ENCODE measurements around the gene TYSND1.
A peak's percentile ranks its signal among the peaks of the same experiment; 100 is the strongest.
"Not testable (repeated sequence)": the region's sequence is repeated elsewhere in the genome, so short reads cannot be mapped to it uniquely, and the experiment has no call there.

Gene TYSND1, protein sequence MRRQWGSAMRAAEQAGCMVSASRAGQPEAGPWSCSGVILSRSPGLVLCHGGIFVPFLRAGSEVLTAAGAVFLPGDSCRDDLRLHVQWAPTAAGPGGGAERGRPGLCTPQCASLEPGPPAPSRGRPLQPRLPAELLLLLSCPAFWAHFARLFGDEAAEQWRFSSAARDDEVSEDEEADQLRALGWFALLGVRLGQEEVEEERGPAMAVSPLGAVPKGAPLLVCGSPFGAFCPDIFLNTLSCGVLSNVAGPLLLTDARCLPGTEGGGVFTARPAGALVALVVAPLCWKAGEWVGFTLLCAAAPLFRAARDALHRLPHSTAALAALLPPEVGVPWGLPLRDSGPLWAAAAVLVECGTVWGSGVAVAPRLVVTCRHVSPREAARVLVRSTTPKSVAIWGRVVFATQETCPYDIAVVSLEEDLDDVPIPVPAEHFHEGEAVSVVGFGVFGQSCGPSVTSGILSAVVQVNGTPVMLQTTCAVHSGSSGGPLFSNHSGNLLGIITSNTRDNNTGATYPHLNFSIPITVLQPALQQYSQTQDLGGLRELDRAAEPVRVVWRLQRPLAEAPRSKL

DNA sequence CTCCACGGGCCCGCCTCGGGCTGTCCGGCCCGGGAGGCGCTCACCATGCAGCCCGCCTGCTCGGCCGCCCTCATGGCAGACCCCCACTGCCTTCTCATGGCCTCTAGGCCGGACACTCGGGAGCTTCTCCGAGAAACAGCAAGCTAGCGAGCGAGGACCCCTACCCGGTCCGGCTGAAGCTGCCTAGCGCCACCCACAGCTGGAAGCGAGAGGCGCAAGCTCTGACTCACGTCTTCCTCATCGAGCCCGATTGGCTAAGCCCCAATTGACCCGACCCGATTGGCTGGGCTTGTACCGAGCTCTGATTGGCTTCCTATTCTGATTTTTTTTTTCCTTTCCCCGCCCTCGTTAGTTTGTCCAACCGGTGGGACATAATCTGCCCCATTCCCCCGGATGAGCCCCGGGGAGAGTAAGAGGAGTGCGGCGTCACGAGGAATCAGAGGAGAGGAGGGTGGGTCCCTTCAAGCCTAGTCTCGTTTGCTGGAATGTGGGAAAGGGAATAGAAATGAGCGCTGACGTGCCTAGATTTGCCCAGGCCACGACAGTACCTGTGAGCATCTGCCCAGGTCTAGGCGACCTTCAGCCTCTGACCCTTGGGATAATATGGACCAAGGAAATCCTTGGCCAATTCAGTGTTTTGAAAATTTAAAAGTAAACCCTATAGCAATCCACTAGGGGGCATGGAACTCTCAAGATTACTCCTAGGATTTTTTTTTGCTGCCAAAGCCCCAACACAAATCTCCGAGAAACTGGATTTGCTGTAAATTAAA lies at the start of gene TYSND1:
Gene TYSND1, minus strand, starts transcription at position 212 of the 770 bp plus-strand sequence. Its CDS starts 114 bp downstream, at position 98.
- peak; percentile 92 for DNase-seq

DNA sequence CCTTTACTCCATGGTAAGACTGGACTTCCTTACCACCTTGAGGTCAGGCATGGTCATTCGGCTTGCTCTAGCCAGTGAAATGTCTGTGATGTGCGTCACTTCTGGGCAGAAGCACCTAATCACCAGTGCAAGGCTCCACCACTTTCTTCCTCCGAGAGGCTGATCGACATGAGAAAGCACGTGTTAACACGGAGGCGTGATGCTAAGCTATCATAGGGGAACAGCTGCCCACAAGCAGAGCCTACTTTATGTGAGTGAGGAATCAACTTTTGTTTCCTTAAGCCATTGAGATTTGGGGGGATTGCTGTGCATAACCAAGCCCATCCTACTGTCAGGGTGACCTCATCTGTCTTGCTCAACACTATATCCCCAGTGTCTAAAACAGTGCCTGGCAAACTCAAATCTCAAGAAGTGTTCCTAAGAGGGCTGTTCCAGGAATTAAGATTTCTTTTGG lies 46.9 kb upstream of the TYSND1 start:
- DNase-seq, result no peak

DNA sequence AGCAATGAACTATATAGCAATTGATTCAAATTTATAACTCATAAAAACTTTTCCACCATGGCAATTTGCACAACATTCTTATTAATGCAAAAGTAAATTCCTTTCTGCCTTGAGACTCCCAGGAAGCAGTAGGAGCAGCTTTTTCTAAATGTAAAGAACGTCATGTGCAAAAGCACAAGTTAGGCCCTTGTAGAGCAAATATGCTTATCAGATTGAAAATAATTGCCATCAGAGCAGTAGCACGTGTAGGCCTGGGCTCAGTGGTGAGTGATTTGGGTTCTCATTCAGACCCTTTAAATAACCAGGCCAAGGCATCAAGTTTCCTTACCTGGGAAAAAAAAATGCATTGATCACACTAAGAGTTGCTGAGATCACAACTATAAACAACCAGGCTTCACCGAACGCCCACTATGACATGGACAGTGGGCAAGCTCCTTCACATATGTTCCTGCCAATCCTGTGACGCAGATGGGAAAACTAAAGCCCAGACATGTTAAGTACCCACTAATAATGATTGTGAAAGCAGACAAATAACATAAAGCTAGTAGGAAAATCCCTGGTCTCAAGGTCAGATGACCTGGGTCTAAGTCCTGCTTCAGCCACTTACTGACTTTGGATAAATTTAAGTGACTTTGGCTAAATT lies 45.9 kb upstream of the TYSND1 start:
- DNase-seq, result no peak

DNA sequence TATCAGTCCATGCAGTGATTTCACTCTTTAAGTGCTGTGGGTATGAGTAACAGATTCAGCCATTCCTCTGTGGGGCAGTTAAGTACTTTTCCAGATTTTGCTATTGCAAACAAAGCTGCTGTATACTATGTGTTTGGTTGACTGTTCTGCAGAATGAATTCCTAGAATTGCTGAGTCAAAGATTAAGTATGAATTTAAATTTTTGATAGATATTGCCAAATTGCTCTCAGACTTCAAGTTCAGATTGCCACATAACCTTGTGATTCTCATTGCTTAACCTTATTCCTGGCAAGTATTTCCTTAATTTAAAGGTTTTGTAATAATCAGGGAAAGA lies 45.4 kb upstream of the TYSND1 start:
- DNase-seq, result no peak

DNA sequence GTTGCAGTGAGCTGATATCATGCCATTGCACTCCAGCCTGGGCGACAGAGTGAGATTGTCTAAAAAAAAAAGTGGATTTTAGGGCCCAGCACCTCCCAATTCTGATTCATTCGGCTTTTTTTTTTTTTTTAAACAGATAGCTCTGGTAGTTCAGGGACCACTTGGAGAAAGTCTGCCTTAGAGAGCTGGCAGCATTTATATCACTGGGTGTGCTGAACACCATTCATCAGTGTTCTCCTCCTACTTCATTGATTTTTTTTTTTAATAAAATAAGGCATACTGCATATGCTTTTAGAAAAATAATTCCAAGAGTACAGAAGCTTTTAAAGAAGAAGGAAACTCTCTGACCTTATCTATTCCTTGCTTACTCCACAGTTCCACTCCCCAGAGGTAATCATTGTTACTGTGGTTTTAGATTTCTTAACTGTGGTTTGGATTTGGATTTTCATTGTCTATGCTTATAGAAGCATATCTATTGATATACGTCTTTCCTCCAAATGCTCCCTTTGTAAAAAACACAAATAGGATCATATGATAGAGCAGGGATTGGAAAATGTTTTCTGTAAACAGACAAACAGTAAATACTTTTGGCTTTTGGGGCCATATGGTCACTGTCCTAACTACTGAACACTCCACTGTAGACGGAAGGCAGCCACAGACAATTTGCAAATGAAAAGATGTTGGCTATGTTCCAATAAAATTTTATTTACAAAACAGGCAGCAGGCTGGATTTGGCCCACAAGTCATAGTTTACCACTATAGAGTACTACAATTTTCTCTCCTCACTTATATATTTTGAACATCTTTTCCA lies 44.9 kb upstream of the TYSND1 start:
- DNase-seq, result no peak

DNA sequence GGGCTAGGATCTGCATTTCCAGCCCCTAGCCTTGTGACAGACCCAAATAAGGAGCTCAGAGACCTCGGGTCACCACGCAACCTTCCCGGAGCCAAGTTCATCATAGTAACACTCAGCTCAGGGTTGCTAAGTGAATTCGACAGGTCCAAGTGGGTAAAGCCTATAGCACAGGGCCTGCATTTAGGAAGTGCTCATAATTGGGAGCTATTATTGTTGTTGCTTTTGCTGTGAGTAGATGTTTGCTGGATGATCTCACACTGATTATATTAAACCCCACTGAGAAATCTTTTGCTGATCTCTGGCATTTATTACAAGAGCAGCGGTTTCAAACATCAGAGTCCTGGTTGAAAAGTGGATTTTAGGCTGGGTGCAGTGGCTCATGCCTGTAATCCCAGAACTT lies 44.1 kb upstream of the TYSND1 start:
- no peak for DNase-seq

DNA sequence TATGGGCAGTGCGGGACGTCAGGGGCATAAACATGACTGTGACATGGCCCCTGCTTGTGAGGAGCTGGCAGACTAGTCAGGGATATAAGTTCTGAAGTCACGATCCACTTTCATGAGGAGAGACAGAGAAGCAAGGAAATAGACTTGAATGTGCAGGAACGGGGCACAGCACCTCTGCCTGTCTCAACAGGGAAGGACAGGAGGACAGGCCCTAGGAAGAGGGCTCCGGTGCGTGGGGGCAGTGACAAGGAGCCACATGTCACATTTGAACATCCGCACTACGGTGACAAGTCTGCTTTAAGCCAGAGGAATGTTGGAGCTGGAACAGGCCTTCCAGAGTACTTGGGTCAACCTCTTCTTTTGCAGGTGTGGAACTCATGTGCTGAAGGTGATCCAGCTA lies 43.6 kb upstream of the TYSND1 start:
- no peak for DNase-seq

DNA sequence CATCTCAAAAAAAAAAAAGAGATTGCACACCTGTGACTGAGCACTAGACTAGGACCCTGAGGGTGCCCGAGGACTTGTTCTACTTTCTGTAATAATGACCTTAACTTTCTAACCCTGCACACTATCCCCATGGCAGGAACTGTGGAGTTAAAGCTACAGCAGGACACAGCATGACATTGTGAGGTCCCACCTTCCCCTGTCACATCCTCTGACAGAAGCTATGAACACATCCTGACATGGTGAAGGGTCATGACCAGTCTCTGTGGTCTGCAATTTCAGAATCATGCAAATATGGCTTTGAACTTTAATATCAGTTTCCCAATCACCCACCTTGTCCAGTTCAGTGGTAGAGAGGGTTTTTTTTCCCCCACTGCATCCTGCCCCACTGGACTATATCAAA lies 42.3 kb upstream of the TYSND1 start:
- DNase-seq, result no peak

DNA sequence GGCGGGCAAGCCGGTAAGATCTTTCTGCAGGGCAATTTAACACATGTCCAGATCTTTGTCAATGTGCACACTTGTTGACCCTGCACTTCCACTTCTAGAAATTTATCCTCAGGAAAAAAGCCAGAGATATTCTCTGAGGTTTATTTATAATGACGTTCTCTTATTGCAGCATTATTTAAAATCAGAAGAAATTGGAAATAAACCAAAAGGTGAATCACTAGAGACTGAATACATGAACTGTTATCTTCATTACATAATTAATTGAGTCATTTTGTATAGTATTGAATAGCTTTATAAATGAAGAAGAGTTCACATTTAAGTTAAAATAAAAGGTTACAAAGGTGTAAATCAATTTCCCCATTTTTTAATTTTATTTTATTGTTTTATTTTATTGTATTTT lies 40.1 kb upstream of the TYSND1 start:
- no peak for DNase-seq

DNA sequence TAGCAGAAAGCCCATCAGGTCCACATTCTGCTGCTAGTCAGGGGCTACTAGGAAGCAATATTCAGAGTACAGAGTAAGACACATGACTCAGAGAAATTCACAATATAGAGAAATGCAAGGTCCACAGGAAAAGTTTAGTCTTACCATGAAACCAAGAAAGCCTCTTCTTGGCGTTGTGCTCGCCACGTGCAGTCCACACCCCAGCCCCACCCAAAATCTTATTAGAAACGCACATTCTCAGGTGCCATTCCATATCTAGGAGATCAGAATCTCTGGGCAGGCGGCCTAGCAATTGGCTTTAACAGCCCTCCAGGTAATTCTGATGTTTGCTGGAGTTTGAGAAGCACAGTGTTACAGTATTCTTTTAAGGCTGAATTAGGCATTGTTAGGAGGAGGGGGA lies 39.6 kb upstream of the TYSND1 start:
- DNase-seq, result no peak

DNA sequence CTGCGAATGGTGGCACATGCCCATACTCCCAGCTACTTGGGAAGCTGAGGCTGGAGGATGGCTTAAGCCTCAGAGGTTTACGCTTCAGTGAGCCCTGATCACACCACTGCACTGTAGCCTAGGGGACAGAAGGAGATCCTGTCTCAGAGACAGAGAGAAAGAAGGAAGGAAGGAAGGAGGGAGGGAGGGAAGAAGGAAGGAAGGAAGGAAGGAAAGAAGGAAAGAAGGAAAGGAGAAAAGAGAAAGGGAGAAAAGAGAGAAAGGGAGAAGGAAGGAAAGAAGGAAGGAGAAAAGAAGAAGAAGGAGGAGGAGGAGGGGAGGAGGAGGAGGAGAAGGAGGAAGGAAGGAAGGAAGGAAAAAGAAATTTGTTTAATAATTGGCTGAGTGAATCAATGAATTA lies 36.8 kb upstream of the TYSND1 start:
- DNase-seq, result no peak

DNA sequence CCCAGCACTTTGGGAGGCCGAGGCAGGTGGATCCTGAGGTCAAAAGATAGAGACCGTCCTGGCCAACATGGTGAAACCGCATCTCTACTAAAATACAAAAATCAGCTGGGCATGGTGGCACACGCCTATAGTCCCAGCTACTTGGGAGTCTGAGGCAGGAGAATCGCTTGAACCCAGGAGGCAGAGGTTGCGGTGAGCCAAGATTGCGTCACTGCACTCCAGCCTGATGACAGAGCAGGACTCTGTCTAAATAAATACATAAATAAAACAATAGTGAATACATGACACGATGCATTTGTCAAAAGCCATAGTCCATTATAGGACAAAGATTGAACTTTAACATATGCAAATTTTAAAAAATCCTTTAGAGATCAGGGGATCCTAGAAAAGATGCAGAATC lies 32.7 kb upstream of the TYSND1 start:
- not testable (repeated sequence) for DNase-seq

DNA sequence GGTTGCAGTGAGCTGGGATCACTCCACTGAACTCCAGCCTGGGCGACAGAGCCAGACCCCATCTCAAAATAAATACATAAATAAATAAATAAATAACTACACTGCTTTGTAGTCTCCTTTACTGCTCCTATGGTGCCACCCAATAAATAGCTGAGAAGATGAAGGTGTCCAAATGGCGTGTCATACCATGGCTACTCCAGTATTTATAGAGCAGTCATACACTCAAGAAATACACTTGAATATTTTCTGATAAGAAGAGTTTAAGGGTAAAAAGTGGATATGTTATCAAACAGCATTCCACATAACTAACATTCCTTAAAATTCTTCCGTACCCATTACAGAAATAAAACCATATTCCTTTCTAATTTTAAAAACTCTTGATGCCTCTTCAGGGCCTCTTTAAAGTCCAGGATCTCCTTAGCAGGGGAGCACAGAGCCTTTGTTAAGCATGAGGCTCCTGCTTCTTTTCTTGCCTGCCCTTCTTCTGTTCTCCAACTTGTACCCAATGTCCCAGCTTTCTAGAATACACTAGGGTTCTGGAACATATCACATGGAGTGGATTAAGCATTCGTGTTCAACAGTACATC lies 31.7 kb upstream of the TYSND1 start:
- no peak for DNase-seq

DNA sequence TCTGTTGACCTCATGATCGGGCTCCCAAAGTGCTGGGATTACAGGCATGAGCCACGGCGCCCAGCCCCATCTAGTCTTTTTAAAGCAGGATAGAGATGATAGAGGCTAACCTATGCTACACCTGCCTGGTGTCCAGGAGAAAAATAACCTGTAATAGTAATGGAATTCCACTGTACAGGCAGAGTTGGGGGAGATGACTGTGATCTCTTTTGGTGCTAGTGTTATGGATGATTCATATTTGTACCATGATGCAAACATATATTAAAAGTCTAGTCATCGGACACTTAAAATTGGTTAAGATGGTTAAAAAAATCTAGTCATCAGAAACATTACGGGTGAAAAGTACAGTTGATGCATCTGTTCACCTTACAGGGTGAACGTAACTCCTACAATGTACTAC lies 29.9 kb upstream of the TYSND1 start:
- DNase-seq, result no peak

DNA sequence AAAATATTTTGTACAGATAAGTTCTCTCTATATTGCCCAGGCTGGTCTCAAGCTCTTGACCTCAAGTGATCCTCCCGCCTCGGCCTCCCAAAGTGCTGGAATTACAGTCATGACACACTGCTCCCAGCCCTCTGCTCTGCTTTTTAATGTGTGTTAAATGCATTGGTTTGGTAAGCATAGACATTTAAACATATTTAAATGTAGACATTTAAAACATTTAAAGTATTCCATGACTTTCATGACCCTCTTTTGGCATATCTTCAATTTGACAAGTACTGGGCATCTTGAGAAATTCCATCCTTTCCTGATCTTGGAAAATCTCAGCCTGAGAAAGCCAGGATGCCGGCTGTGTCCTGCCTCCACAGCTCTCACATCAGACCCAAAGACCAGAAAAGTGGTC lies 29.0 kb upstream of the TYSND1 start:
- no peak for DNase-seq

DNA sequence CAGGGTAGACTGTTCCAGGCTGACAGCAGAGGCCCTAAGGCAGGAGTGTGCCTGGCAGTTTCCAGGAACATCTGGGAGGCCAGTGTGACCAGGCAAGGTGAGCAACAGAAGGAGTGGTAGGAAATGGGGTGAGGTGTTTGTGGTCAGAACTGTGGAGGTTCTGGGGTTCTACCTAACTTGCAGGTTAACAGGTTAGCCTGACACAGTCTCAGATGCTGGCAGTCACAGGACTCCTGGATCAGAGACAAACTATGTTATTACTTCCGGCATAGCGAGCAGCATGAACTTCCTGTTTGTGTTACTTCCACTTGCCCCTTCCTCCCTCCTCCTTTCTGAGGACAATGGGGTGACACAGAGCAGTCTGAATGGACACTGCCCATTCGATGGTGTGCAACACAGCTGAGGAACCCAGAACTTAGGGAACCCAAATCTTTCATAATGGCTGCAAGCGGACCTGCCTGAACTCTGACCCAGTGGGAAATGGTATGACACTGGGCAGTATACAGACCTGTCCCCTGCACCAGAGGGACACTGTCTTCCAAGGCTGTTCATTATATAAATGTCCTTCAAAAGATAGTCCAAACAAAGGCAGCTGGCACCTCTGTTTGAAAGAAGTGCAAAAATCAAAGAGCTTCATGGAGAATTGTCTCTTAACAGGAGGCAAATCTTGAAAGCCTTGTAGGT lies 27.7 kb upstream of the TYSND1 start:
- peak; percentile 41 for DNase-seq

DNA sequence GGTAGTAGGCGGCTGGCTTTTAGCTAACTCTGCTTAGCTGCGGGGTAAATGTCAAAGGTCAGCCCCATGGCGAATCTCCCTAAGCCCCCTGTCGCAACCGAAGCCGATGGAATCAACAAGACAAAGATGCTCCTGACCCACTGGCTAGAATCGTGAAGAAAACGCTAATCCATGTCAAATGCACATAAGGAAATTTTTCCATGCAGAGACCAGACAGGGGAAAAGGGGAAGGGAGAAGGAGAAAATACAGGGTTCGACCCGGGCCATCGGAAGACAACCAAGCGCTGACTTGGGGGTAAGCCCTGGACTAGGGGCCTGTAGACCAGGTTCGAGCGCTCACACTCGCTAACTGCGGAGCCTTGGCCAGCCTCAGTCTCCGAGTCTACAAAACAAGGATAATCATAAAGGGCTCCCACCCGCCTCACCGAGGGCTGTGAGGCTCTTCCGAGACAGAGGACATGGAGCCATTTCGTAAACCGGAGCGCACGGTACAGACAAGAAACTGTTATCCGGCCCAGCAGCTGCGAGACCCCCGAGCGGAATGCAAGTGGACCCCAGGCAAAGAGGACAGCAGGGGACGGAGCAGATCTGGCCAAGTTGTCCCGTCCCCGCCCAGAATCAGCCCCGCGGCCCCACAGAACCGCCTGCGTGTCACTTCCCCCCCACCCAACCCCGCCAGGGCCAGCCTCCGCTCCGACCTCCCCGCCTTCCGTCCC lies 23.3 kb upstream of the TYSND1 start:
- no peak for DNase-seq

DNA sequence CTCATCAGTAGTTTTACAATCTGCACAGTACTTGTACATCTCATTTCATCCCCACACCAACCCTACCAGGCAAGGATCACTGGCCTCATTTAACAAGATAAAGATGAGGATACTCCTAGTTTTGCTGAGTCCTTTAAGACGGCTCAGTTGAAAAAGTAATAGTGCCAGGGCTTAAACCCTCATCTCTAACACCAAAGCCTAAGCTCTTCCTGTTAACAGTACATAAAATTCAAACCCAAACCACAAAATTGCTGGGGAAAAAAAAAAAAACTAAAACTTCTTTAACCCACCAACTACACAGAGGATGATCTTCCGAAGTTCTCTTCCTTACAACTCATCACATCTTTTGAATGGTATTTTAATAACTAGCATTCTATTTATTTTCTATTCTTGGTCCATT lies 22.5 kb upstream of the TYSND1 start:
- DNase-seq, result no peak

DNA sequence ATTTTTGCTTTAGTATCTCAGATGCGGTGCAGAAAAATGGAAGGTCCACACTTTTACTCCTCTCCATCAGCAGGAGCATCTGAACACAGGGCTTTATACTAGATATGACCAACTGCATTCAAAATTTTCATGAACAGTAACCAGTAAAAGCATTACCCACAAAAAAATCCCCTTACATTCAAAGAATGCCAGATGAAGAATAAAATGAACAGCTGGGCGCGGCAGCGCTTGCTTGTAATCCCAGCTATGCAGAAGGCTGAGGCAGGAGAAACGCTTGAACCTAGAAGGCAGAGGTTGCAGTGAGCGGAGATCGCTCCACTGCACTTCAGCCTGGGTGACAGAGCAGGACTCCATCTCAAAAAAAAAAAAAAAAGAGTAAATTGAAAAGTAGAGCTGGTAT lies 20.7 kb upstream of the TYSND1 start:
- DNase-seq, result no peak

DNA sequence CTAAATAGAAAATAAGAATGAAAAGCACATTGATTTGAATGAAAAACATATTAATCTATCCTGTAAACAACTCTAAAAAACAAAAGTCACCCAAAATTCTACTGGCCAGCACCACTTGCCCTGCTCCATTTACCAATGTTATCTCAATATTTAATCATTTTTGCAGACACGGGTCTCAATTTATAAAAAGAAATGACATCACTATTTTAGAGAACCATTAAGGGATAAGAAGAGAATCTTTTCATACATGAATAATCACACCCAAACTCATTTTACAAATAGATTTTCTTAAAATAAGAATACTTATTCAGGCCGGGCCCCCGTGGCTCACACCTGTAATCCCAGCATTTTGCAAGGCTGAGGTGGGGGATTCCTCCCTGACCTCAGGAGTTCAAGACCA lies 19.9 kb upstream of the TYSND1 start:
- no peak for DNase-seq

DNA sequence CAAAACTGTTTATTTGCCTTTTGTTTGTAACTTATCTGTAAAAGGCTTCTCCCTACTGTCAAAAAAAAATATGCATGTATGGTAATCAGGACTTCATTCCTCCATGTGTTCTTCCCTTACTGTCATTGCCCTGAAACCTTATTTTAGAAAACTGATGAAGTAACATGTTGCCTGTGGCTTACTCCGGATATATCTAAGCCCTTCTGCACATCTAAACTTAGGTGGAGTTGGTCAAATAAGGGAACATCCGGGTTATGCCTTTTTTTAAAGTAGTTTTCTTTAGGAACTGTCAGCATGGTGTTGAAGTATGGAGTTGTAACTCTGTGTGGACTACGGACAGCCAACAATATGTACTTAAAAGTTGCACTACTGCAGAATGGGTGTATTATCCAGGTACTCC lies 17.7 kb upstream of the TYSND1 start:
- DNase-seq, result no peak
